IMR-90 (cell line): ENCODE results near the gene EFS. TPM values are rescaled to one million over a fixed set of nuclear protein-coding genes. Genes with fewer than 3 reads are reported as not detected.

Source experiments
- ATAC-seq: fragments of 200-7000 bp; cut with Tn5 transposase; 2 replicates; pipeline ENCODE4 v1.9.1; 2020; ENCODE audit warnings: low read depth, mild to moderate bottlenecking, moderate library complexity
- BruUV-seq: library from RNA; stranded (reverse); fragments of 400-500 nt; replicated peaks from 2 replicates; lab custom pipeline; 2021; lab: Mats Ljungman, UMichigan
- CTCF ChIA-PET: fragments of 300-600 bp; formaldehyde crosslinking; extraction: SDS; loops from one replicate; lab custom pipeline; 2021; ENCODE audit warnings: antibody characterized with exemption; lab: Yijun Ruan, JAX
- POLR2A ChIA-PET: fragments of 300-600 bp; sonication (Branson Sonifier 250); formaldehyde crosslinking; loops from one replicate; lab custom pipeline; 2022; ENCODE audit warnings: antibody characterized with exemption; ENCODE audit not compliant: unreplicated experiment; lab: Charles Lee
- DNase-seq: peaks from one replicate; pipeline ENCODE4 v3.0.0; 2013
- H2AFZ ChIP-seq: replicated peaks from 2 replicates; pipeline ENCODE3; 2013; ENCODE audit warnings: low read length, mild to moderate bottlenecking; ENCODE audit not compliant: poor library complexity
- H2AK5ac ChIP-seq: 2 replicates; pipeline ENCODE4 v1.6.1; 2013; ENCODE audit warnings: low read depth, low read length, inconsistent platforms
- H2AK9ac ChIP-seq: replicated peaks from 2 replicates; pipeline ENCODE3; 2013; ENCODE audit warnings: mild to moderate bottlenecking, low read depth, low read length, moderate library complexity; ENCODE audit not compliant: poor library complexity
- H2BK120ac ChIP-seq: 2 replicates; pipeline ENCODE4 v1.6.1; 2013; ENCODE audit warnings: low read depth, low read length, inconsistent platforms
- H2BK15ac ChIP-seq: 3 replicates; pipeline ENCODE4 v1.6.1; 2013; ENCODE audit warnings: low read depth, low read length, inconsistent platforms
- H2BK20ac ChIP-seq: 2 replicates; pipeline ENCODE4 v1.6.1; 2013; ENCODE audit warnings: low read depth, mild to moderate bottlenecking, inconsistent platforms, low read length, moderate library complexity
- H2BK5ac ChIP-seq: 2 replicates; pipeline ENCODE4 v1.6.1; 2013; ENCODE audit warnings: mild to moderate bottlenecking, low read depth, low read length, inconsistent platforms; ENCODE audit not compliant: poor library complexity, severe bottlenecking
- H3K14ac ChIP-seq: replicated peaks from 2 replicates; pipeline ENCODE4 v1.6.1; 2013; ENCODE audit warnings: low read depth, low read length, inconsistent platforms
- H3K18ac ChIP-seq: 2 replicates; pipeline ENCODE4 v1.6.1; 2013; ENCODE audit warnings: low read depth, low read length, control low read depth
- H3K23ac ChIP-seq: 2 replicates; pipeline ENCODE4 v1.6.1; 2013; ENCODE audit warnings: low read depth, low read length, inconsistent platforms
- H3K27ac ChIP-seq: 2 replicates; pipeline ENCODE4 v1.5.1; 2013; ENCODE audit warnings: mild to moderate bottlenecking, control low read depth, low read length; ENCODE audit not compliant: insufficient read depth
- H3K27me3 ChIP-seq: 2 replicates; pipeline ENCODE4 v1.6.1; 2013; ENCODE audit warnings: low read length; ENCODE audit not compliant: control insufficient read depth, insufficient read depth
- H3K36me3 ChIP-seq: 2 replicates; pipeline ENCODE4 v1.6.1; 2013; ENCODE audit warnings: low read length, mixed read lengths; ENCODE audit not compliant: control insufficient read depth, insufficient read depth
- H3K4ac ChIP-seq: 2 replicates; pipeline ENCODE4 v1.6.1; 2013; ENCODE audit warnings: low read depth, low read length, inconsistent platforms
- H3K4me1 ChIP-seq: 2 replicates; pipeline ENCODE4 v1.6.1; 2013; ENCODE audit warnings: low read length, mixed read lengths; ENCODE audit not compliant: control insufficient read depth, insufficient read depth
- H3K4me2 ChIP-seq: 2 replicates; pipeline ENCODE4 v1.6.1; 2013; ENCODE audit warnings: low read depth, mild to moderate bottlenecking, control low read depth, low read length, moderate library complexity
- H3K4me3 ChIP-seq: 2 replicates; pipeline ENCODE4 v1.5.1; 2013; ENCODE audit warnings: low read depth, mild to moderate bottlenecking, control low read depth, low read length, moderate library complexity; ENCODE audit not compliant: insufficient read depth
- H3K56ac ChIP-seq: 2 replicates; pipeline ENCODE4 v1.6.1; 2013; ENCODE audit warnings: low read length, inconsistent platforms; ENCODE audit not compliant: insufficient read depth; ENCODE audit errors: extremely low read depth
- H3K79me1 ChIP-seq, 2 experiments: 2 replicates each; pipeline ENCODE4 v1.6.1; 2013; ENCODE audit warnings: low read length in 2 of 2, inconsistent platforms in 1 of 2, low read depth in 1 of 2
- H3K9ac ChIP-seq: 2 replicates; pipeline ENCODE4 v1.6.1; 2013; ENCODE audit warnings: low read depth, low read length, control low read depth
- H3K9me1 ChIP-seq: 2 replicates; pipeline ENCODE4 v1.6.1; 2013; ENCODE audit warnings: low read length, inconsistent platforms; ENCODE audit not compliant: insufficient read depth
- H3K9me3 ChIP-seq: 2 replicates; pipeline ENCODE4 v1.6.1; 2013; ENCODE audit warnings: low read length; ENCODE audit not compliant: control insufficient read depth, insufficient read depth
- H4K20me1 ChIP-seq: 2 replicates; pipeline ENCODE4 v1.6.1; 2013; ENCODE audit warnings: low read length, inconsistent platforms; ENCODE audit not compliant: insufficient read depth
- H4K5ac ChIP-seq: 2 replicates; pipeline ENCODE4 v1.6.1; 2013; ENCODE audit warnings: mild to moderate bottlenecking, low read depth, low read length, control low read depth
- H4K8ac ChIP-seq, 2 experiments: 2 replicates each; pipeline ENCODE4 v1.6.1; 2013; ENCODE audit warnings: low read depth in 2 of 2, low read length in 2 of 2, control low read depth in 1 of 2, inconsistent platforms in 1 of 2
- H4K91ac ChIP-seq: 2 replicates; pipeline ENCODE4 v1.6.1; 2013; ENCODE audit warnings: low read depth, low read length, inconsistent platforms; ENCODE audit not compliant: insufficient read depth
- BHLHE40 ChIP-seq: fragments of 150-350 bp; IDR thresholded peaks from 2 replicates; pipeline ENCODE4 v1.6.1; 2016; ENCODE audit warnings: mild to moderate bottlenecking, low read depth, low read length
- CEBPB ChIP-seq: IDR thresholded peaks from 2 replicates; pipeline ENCODE4 v1.6.1; 2012; ENCODE audit warnings: low read depth, low read length, improper control_type of control experiment
- FOS ChIP-seq: fragments of 150-350 bp; IDR thresholded peaks from 2 replicates; pipeline ENCODE4 v1.6.1; 2016; ENCODE audit warnings: low read depth, low read length
- MAFK ChIP-seq: IDR thresholded peaks from 2 replicates; pipeline ENCODE4 v1.6.1; 2012; ENCODE audit warnings: low read depth, low read length, improper control_type of control experiment
- MAZ ChIP-seq: IDR thresholded peaks from 2 replicates; pipeline ENCODE4 v1.6.1; 2012; ENCODE audit warnings: low read depth, mild to moderate bottlenecking, low read length, improper control_type of control experiment, moderate library complexity, borderline replicate concordance
- USF2 ChIP-seq: fragments of 150-350 bp; IDR thresholded peaks from 2 replicates; pipeline ENCODE4 v1.6.1; 2017; ENCODE audit warnings: mild to moderate bottlenecking, antibody characterized with exemption, low read length, low read depth
- WGBS, 2 experiments: methylation state at CpG; one replicate each; pipeline versions ENCODE4 v1.1.5 to v1.1.7; 2013; ENCODE audit warnings: missing lambda C conversion rate in 2 of 2; ENCODE audit not compliant: insufficient read length in 1 of 2; ENCODE audit errors: extremely low coverage in 2 of 2; 5-methylcytosine and 5-hydroxymethylcytosine counted together
- dilution Hi-C: fragments of 300-500 bp; cut with HindIII; formaldehyde crosslinking; loops from one replicate; pipeline ENCODE4 v1.14.3; 2018; ENCODE audit warnings: low sequenced_read_pairs; ENCODE audit not compliant: unreplicated experiment
- in situ Hi-C: fragments of 300-500 bp; cut with MboI; formaldehyde crosslinking; loops from 3 replicates; pipeline ENCODE4 v1.14.3; 2019; ENCODE audit warnings: low sequenced_read_pairs, inconsistent platforms, mixed read lengths
- intact Hi-C: fragments of 100-400 bp; cut with micrococcal nuclease; formaldehyde crosslinking; loops from 2 replicates; pipeline ENCODE4 v1.10.0; 2022
- polyA plus RNA-seq, 3 experiments: library from polyadenylated mRNA; depleted of rRNA; stranded (reverse); fragments of >200 nt; gene quantifications; 2 replicates each; pipeline ENCODE4 v1.2.3, GENCODE V29; 2012; ENCODE audit warnings: low replicate concordance in 1 of 3
- total RNA-seq: library from RNA; depleted of rRNA; stranded (reverse); fragments of >200 nt; gene quantifications from 2 replicates; pipeline ENCODE4 v1.2.3, GENCODE V29; 2012

The EFS gene
- total and polyA plus RNA-seq, 2 of the 4 experiments (the other 2 are of a cell fraction): 2.2 to 11.6 TPM

GRCh38 chr14:23320584-23321571, 44.1 kb downstream of the EFS start, which contains the start of gene PABPN1:
Gene PABPN1 (plus strand): TSS chr14:23321457. CDS start chr14:23321470, 13 bp downstream.
- Histone ChIP-seq H3K36me3 (peaks cover 29% of the 10 kb centered on the region), H3K79me1 (peaks cover 27 to 50% of the 10 kb centered on the region in 2 experiments)
- BruUV-seq: no TSS peak

More at GRCh38 chr14:23320584-23321571, 44.1 kb downstream of the EFS start, which contains the start of gene PABPN1:
- Histone ChIP-seq H3K4me3 (peak within 1 kb of the TSS; percentile 99), H4K8ac (peak within 1 kb of the TSS; percentile 95 to 97), H2AK9ac (peak within 1 kb of the TSS; percentile 98), H3K4me2 (peak within 1 kb of the TSS; percentile 84), H3K18ac (peak within 1 kb of the TSS; percentile 55), H4K5ac (peak within 1 kb of the TSS; percentile 99), H2AFZ (peak within 1 kb of the TSS; percentile 90), H3K56ac (peak within 1 kb of the TSS; percentile 91), H3K4ac (peak within 1 kb of the TSS; percentile 93), H2BK20ac (no peak within 1 kb of the TSS), H3K27me3 (no peaks in the 10 kb centered on the region), H3K9ac (peak within 1 kb of the TSS; percentile 98), H2AK5ac (peak within 1 kb of the TSS; percentile 96), H3K23ac (peak within 1 kb of the TSS; percentile 98), H2BK5ac (peak within 1 kb of the TSS; percentile 91), H3K27ac (peak within 1 kb of the TSS; percentile 88), H3K9me3 (no peaks in the 10 kb centered on the region), H2BK15ac (no peak within 1 kb of the TSS), H2BK120ac (no peak within 1 kb of the TSS), H3K9me1 (no peaks in the 10 kb centered on the region), H4K20me1 (peaks cover 16% of the 10 kb centered on the region; the same call in 1 of the 2 replicates), H3K14ac (peak within 1 kb of the TSS; percentile 98), H4K91ac (peak within 1 kb of the TSS; percentile 87), H3K4me1 (peaks cover 6% of the 10 kb centered on the region; the same call in 1 of the 2 replicates)
- dilution Hi-C loops: no loop called here
- intact Hi-C loops: loop anchor here (1.0 kb wide), 1 partner anchor 35 kb away; the partner anchor contains the start of gene HOMEZ
- POLR2A ChIA-PET: interaction anchor here (0.6 to 1.3 kb wide), 4 partner anchors 9 to 45 kb away, joined by 3 to 9 read pairs (median 3); partner anchors contain the start of gene BCL2L2
- in situ Hi-C loops: loop anchor here (10.0 to 25.0 kb wide), 5 partner anchors 54 to 1116 kb away; partner anchors contain the start of genes CBLN3, CMTM5, EMC9 and FITM1
- 2% methylated on average over 20 of the region's 63 CpGs; no CpG with 5 or more reads in 1 of the 2 experiments for WGBS, 2 experiments
- ATAC-seq (peak; percentile 90), DNase-seq (peak; percentile 100)
- TF ChIP-seq MAFK (no peak), FOS (peak; percentile 85; the same call in 1 of the 2 replicates), USF2 (peak; percentile 90), BHLHE40 (0 out of 2 replicates have a peak, but pooled peaks have one; percentile 12), CEBPB (peak; percentile 34), MAZ (no peak)
- CTCF ChIA-PET: interaction anchor here (1.0 to 1.9 kb wide), 3 partner anchors 20 to 59 kb away, joined by 4 to 7 read pairs (median 5); no protein-coding TSS in a partner anchor
